HepG2 (cell line): ENCODE results near the gene CTNND2. TPM values are rescaled to one million over a fixed set of nuclear protein-coding genes. Genes with fewer than 3 reads are reported as not detected.

Experiments
- DMTF1 ChIP-seq: sonication (generic); formaldehyde crosslinking; IDR thresholded peaks from 2 replicates; pipeline ENCODE4 v1.4.0; 2020; ENCODE audit warnings: mild to moderate bottlenecking, missing genetic modification reagents
- FOXK2 ChIP-seq: fragments of 450-650 bp; IDR thresholded peaks from 2 replicates; pipeline ENCODE4 v1.6.1; 2016
- GLI4 ChIP-seq: sonication (generic); formaldehyde crosslinking; IDR thresholded peaks from 2 replicates; pipeline ENCODE4 v1.5.1; 2020; ENCODE audit warnings: missing genetic modification reagents, mild to moderate bottlenecking, moderate library complexity, borderline replicate concordance
- NFAT5 ChIP-seq: sonication (generic); formaldehyde crosslinking; IDR thresholded peaks from 2 replicates; pipeline ENCODE4 v1.4.0; 2020; ENCODE audit warnings: missing genetic modification reagents
- PAX8 ChIP-seq: sonication (generic); formaldehyde crosslinking; IDR thresholded peaks from 2 replicates; pipeline ENCODE4 v1.8.0; 2022; ENCODE audit warnings: mild to moderate bottlenecking, missing genetic modification reagents, borderline replicate concordance
- REXO4 ChIP-seq: sonication (generic); formaldehyde crosslinking; IDR thresholded peaks from 2 replicates; pipeline ENCODE4 v1.8.0; 2022; ENCODE audit warnings: missing genetic modification reagents, mild to moderate bottlenecking, borderline replicate concordance
- SOX6 ChIP-seq, 2 experiments: fragments of 450-650 bp in 1 of 2; sonication (generic) in 1 of 2; formaldehyde crosslinking in 1 of 2; IDR thresholded peaks; 2 replicates each; pipeline versions ENCODE4 v1.4.0 to v1.6.1; 2017 to 2020; ENCODE audit warnings: antibody characterized with exemption in 1 of 2, mild to moderate bottlenecking in 1 of 2, missing genetic modification reagents in 1 of 2
- TRIM24 ChIP-seq: sonication (generic); formaldehyde crosslinking; IDR thresholded peaks from 2 replicates; pipeline ENCODE4 v1.8.0; 2022; ENCODE audit warnings: mild to moderate bottlenecking, missing genetic modification reagents
- USF2 ChIP-seq, 2 experiments: sonication (generic) in 1 of 2; formaldehyde crosslinking in 1 of 2; IDR thresholded peaks; 2 replicates each; pipeline versions ENCODE4 v1.5.1 to v1.6.1; 2011 to 2020; ENCODE audit warnings: borderline replicate concordance in 1 of 2, low read depth in 1 of 2, low read length in 1 of 2, mild to moderate bottlenecking in 1 of 2, missing genetic modification reagents in 1 of 2, moderate library complexity in 1 of 2
- ZNF136 ChIP-seq: sonication (generic); formaldehyde crosslinking; IDR thresholded peaks from 2 replicates; pipeline ENCODE4 v1.8.1; 2022; ENCODE audit warnings: low read depth, mild to moderate bottlenecking, moderate library complexity, missing genetic modification reagents
- ZNF414 ChIP-seq: sonication (generic); formaldehyde crosslinking; IDR thresholded peaks from 2 replicates; pipeline ENCODE4 v1.5.0; 2020; ENCODE audit warnings: missing genetic modification reagents
- polyA plus RNA-seq, 8 experiments: library from polyadenylated mRNA; depleted of rRNA in 3 of 8; stranded (reverse) in 7 of 8; unstranded in 1 of 8; fragments of >200 nt; fragmentation: Illumina TruSeq in 4 of 8; extraction: Trizol in 4 of 8; gene quantifications; 2 replicates each; pipeline versions ENCODE4 v1.2.1 to v1.2.3, GENCODE V29; 2011 to 2016; ENCODE audit warnings: low read depth in 4 of 8, missing spikeins in 1 of 8, mixed read lengths in 1 of 8; ENCODE audit not compliant: insufficient read depth in 1 of 8
- total RNA-seq, 5 experiments: library from RNA; depleted of rRNA; stranded (reverse); fragments of >200 nt; fragmentation: Illumina TruSeq; extraction: Trizol; gene quantifications; 2 replicates each; pipeline ENCODE4 v1.2.3, GENCODE V29; 2016; ENCODE audit warnings: low read depth in 1 of 5

CTNND2 gene
- total and polyA plus RNA-seq, 2 of the 13 experiments (the other 11 are each of a cell fraction or from before 2014, with no cell fraction given) = not detected

GRCh38 chr5:11590475-11590874 is 313.8 kb downstream of the CTNND2 start (continued):
- TF ChIP-seq USF2 (IDR thresholded peaks at IDR 0.05; ENCODE audit: low read depth, low read length) = no peak
- no peak for TF ChIP-seq USF2 (CRISPR knock-in tag; IDR thresholded peaks at IDR 0.05; ENCODE audit: borderline replicate concordance)
- no peak for TF ChIP-seq FOXK2
- no peak for TF ChIP-seq ZNF414 (CRISPR knock-in tag)
- TF ChIP-seq DMTF1 (CRISPR knock-in tag) = no peak
- TF ChIP-seq GLI4 (CRISPR knock-in tag) = no peak
- no peak for TF ChIP-seq TRIM24
- no peak for TF ChIP-seq ZNF136 (CRISPR knock-in tag)
- TF ChIP-seq NFAT5 (CRISPR knock-in tag) = no peak
- TF ChIP-seq REXO4 (CRISPR knock-in tag) = no peak
- TF ChIP-seq PAX8 (CRISPR knock-in tag) = no peak
- no peak for TF ChIP-seq SOX6 (IDR thresholded peaks at IDR 0.05)
- TF ChIP-seq SOX6 (CRISPR knock-in tag; IDR thresholded peaks at IDR 0.05) = no peak
